ENCODE measurements around the gene ADAMTS4.

Gene ADAMTS4

GRCh38 chr1:161219078-161219892 is 20.4 kb upstream of the ADAMTS4 start:
- DNase-seq (ENCODE audit: low read depth in 1 of 2, low spot score in 1 of 2), result no peak

DNA sequence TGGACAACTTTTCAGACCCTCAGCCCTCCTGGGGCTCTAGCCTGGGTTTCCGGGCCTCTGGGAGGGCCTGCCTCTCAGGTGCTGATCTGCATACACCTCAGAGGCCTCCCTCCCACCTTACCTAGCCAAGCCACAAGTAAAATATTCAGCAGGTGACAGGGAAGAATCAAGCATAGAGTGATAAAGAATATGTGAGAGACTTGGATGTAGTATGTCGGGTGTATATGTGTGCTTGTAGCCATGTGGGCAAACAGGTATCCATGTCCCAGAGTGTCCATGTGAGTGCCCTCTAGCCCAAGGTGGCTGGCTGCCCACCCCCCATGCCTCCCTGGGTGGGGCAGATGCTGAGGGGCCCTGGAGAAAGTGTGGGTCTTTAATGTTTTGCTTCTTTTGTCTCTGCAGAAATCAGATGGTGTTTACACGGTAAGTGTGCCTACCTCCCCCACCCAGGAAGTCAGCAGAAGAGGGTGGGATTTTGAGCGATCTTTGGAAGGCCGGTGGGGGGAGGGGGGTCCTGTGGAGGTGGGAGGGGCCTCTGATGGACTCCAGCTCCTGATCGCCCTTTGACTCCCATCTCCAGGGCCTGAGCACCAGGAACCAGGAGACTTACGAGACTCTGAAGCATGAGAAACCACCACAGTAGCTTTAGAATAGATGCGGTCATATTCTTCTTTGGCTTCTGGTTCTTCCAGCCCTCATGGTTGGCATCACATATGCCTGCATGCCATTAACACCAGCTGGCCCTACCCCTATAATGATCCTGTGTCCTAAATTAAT is 19.6 kb upstream of the ADAMTS4 start:
- no peak for DNase-seq (ENCODE audit: low read depth in 1 of 2, low spot score in 1 of 2)

DNA sequence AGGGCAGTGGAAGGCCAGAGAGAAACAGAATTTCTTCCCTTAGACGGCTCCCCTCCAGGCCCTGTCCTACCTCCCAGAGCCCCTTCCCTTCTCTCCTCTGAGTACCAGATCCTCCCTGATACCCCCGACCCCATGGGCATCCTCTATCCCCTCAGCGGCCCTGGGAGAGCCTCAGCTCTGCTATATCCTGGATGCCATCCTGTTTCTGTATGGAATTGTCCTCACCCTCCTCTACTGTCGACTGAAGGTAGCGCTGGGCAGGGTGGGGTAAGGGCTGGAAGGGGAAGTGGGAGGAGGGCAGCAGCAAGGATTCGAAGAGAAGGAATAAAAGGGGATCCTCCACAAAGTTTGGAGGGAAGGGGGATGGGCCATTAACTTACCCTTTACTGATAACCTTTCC is 19.0 kb upstream of the ADAMTS4 start:
- DNase-seq (ENCODE audit: low read depth in 1 of 2, low spot score in 1 of 2), result no peak

GRCh38 chr1:161216945-161217712 is 18.3 kb upstream of the ADAMTS4 start:
- DNase-seq (ENCODE audit: low read depth in 1 of 2, low spot score in 1 of 2), result no peak

- no peak for DNase-seq (ENCODE audit: low read depth in 1 of 2, low spot score in 1 of 2)
Observed at GRCh38 chr1:161215076-161215475, 16.2 kb upstream of the ADAMTS4 start, which contains the start of gene FCER1G. Gene FCER1G, plus strand, starts transcription at chr1:161215295. Its CDS starts 27 bp downstream, at chr1:161215322.

DNA sequence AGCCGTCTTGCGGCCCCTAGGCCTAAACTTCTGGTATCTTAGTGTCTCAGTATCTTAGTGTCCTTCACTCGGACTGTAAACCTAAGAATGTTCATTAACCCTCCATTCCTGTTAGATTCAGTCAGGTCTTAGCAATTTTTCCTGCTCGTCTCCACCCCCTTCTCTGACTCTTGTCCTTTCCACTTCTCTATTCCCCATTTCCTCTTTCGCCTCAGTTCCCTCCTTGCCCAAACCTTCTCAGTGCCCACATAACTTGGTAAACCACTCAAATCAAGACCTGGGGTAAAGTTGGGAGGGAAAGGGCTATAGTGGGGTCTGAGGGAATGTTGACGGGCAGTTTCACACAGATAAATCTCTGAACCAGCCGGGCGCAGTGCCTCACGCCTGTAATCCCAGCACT is 15.5 kb upstream of the ADAMTS4 start:
- no peak for DNase-seq (ENCODE audit: low read depth in 1 of 2, low spot score in 1 of 2)

DNA sequence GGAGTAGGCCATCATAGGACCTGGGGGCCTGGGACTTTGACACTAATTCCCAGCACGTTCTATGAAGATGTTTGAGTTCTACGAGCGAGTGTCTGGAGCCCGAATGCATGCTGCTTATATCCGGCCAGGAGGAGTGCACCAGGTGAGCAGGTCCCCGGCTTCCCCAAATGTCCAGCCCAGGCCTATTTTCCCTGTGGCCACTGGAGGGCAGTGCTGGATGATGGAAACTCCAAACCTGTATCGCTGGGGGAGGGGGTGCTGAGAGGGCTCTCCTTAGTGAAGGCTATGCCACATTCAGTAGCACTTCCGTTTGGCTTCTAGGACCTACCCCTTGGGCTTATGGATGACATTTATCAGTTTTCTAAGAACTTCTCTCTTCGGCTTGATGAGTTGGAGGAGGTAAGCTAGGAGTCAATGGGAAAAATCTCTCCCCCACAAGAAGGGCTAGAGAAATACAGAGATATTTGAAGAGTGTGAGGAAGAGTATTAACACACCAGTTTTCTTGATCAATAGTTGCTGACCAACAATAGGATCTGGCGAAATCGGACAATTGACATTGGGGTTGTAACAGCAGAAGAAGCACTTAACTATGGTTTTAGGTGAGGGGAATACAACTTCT is 11.0 kb upstream of the ADAMTS4 start:
- DNase-seq (ENCODE audit: low read depth in 1 of 2, low spot score in 1 of 2), result peak; percentile 42 to 50

DNA sequence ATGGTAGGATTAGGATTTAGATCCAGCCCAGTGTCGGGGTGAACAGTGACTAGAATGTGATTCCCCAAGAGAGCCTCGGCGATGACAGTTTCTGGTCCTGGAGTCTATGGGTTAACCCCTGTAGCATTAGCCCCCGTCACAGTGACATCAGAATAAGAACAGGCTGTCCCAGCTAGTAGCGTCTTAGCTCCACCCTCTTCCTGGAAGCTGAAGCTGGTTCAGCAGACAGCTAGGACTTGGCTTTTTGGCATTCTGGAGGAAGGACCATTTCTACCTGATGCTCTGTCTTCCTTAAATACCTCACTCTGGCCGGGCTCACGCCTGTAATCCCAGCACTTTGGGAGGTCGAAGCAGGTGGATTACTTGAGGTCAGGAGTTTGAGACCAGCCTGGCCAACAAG is 8.3 kb upstream of the ADAMTS4 start:
- no peak for DNase-seq (ENCODE audit: low read depth in 1 of 2, low spot score in 1 of 2)

- DNase-seq (ENCODE audit: low read depth in 1 of 2, low spot score in 1 of 2), result no peak
Observed at GRCh38 chr1:161206411-161207140, 7.7 kb upstream of the ADAMTS4 start.

DNA sequence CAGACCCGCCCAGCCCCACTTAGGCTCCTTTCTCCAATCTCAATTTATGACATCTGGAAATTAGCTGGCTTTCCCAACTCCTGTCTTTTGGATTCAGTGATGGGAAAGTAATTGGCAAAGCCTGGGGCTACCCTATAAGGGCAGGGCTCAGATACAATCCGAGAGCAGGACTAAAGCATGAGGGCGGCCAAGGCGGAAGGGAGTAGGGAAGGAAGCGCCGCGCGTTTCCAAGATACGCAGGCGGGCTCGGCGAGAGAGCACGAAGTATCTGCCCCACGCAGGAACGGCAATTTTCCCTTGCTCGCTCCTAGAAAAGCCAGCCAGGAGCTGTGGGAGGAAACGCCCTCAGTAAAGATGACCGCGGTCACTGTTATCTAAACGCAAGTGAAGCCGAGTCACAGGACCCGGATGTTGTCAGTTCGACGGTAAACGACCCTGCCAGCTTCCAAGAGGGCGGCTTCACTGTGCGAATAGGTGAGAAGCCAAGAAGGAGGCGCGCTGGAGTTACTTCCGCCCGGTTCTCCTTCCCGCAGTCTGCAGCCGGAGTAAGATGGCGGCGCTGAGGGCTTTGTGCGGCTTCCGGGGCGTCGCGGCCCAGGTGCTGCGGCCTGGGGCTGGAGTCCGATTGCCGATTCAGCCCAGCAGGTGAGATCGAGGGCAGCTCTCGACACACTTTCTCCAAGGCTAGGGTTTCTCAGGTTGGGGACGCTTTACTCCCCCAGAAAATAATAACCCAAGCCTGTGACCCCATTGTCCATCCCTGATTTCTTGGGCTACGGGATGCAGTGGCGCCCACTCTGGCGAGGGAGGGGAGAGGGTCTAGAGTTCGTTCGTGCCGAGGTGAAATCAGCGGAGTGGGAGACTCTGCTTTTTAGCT is 3.2 kb upstream of the ADAMTS4 start, which contains the start of gene NDUFS2:
Gene NDUFS2, plus strand, starts transcription at position 532 of the 877 bp plus-strand sequence. Its CDS starts 19 bp downstream, at position 551.
- peak; percentile 81 to 84 for DNase-seq (ENCODE audit: low read depth in 1 of 2, low spot score in 1 of 2)

DNA sequence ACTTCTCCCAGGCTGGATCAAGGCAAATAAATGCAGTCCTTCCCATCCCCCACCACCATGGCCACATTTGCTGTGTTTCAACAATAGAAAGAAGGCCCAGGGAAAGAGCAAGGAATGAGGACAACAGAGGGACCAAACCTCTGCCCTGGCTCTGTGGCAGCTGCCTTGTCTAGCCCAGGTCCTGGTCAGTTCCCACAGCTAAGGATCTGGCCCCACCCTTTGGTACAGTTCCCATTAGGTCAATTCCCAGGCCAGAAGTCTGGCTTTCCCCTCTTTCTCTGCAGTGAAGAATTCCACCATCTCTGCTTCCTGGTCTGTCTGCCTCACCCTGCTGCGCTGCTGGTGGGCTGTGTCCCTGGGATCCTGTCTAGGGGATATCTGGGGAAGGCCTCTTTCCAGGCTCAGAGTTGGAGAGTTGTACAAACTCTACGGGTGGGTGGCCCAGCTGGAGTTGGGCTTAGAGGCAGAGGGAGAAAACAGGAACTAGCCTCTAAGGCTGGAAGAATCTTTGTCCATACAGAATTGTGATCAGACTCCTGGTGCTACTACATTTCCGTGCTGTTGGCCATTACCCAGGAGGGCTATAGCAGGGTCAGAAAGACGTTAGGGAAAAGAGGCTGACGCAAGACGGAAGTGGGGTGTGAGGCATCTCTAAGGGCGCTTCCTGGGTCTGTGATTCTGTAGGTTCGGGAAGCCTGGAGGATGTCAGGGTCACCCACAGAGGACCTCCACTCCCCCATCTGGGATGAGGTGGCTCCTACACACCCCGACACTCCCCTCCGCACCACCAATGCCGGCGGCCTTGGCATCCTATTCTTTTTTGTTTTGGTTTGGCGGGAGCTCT is 2.4 kb upstream of the ADAMTS4 start:
- no peak for DNase-seq (ENCODE audit: low read depth in 1 of 2, low spot score in 1 of 2)

GRCh38 chr1:161200421-161200991 is 1.7 kb upstream of the ADAMTS4 start:
- no peak for DNase-seq (ENCODE audit: low read depth in 1 of 2, low spot score in 1 of 2)

DNA sequence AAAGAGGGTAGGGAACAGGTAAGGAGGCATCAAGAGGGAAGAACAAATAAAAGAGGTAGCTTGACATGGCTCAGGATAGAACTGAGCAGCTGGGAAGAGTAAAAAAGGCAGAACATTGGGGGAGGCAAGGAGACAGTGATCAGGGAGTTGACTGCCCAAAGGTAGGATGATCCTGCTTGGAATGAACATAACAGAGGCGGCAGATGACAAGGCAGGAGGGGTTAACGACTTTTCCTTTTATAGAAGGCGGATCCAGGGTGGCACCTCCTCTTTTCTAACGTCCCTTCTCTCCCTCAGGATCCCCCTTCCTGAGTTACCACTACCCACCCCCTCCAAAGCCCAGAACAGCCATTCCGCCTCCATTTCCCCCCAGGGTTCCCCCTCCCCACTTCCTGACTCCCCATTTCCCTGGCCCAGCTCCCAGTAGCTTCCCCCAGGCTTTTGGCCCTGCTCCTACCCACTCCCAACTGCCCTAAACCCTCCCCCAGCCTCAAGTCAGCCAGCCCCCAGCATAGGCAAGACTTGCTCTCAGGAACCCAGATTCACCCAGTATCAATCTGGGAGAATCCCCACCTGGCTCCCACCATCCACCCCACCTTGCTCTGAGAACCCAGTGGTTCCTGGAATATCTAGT is 769 bp upstream of the ADAMTS4 start:
- DNase-seq (ENCODE audit: low read depth in 1 of 2, low spot score in 1 of 2), result no peak

GRCh38 chr1:161198194-161198896 is 509 bp downstream of the ADAMTS4 start:
- no peak for DNase-seq (ENCODE audit: low read depth in 1 of 2, low spot score in 1 of 2)

DNA sequence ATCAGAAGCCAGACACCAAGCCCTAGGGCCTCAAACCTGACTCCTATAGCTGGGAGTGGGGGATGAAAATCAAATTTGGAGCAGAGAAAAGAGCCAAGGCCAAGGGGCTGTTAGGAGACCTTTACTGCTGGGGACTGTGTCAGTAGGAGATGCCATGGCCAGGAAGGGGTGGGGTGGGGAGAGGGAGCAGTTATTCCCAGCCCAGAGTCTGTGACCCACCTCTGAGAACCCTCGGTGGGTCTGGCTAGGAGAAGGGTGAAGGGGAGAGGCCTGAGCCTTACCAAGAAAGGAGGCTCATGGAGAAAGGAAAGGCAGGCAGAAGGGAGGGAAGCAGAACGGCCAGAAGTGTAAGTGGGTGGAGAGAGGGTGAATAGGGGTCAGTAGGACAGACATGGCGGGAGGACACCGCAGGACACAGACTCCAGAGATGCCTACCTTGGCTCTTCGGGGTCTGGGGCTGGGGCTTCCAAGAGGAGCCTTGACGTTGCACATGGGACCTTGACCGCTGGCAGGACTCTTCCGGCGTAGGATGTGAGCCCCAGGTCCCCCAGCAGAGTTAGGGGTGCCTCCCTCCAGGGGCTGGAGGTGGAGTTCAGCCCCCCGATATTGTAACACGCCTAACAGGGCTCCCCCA is 1.2 kb downstream of the ADAMTS4 start:
- no peak for DNase-seq (ENCODE audit: low read depth in 1 of 2, low spot score in 1 of 2)
